MM.1S (cell line): ENCODE data around the gene OGFR.

ENCODE experiments used
- CTCF ChIP-seq: fragments of 300-600 bp; sonication (generic); IDR thresholded peaks from 2 replicates; pipeline ENCODE4 v1.5.1; 2016; ENCODE audit warnings: antibody characterized with exemption, low read length, mixed read lengths
- EZH2 ChIP-seq: fragments of 300-600 bp; sonication (generic); optimal IDR thresholded peaks from 2 replicates; pipeline ENCODE3; 2017; ENCODE audit warnings: low read depth, mild to moderate bottlenecking, antibody characterized with exemption, low read length, mixed read lengths
- EZH2phosphoT487 ChIP-seq: fragments of 300-600 bp; sonication (generic); IDR thresholded peaks from 2 replicates; pipeline ENCODE4 v1.6.1; 2018; ENCODE audit warnings: antibody characterized with exemption, low read length

GRCh38 chr20:62780204-62780603 is 24.4 kb upstream of the OGFR start:
- TF ChIP-seq CTCF (no peak), EZH2 (no peak), EZH2phosphoT487 (no peak)
